Adrenal gland (tissue), 12 donors: ENCODE measurements around the gene GPC5. TPM values are rescaled to one million over a fixed set of nuclear protein-coding genes. Genes with fewer than 3 reads are reported as not detected.

Experiments
- DNase-seq, 7 donors: peaks; one replicate each; pipeline ENCODE4 v3.0.0-alpha.2; 2019 to 2020
- H3K27ac ChIP-seq, 5 donors: fragments of 200-600 bp; sonication (generic) in 4 of 5; 1 replicate in 3 of 5; 2 replicates in 2 of 5; pipeline versions ENCODE4 v1.5.1 to v1.8.0; 2016 to 2020; ENCODE audit warnings: mild to moderate bottlenecking in 1 of 5
- H3K27me3 ChIP-seq: fragments of 200-600 bp; 2 replicates; pipeline ENCODE4 v1.8.0; 2021
- H3K36me3 ChIP-seq, 2 donors: fragments of 200-600 bp; replicated peaks in 1 of 2; 1 replicate in 1 of 2; 2 replicates in 1 of 2; pipeline versions ENCODE4 v1.5.1 to v1.8.0; 2018 to 2022
- H3K4me1 ChIP-seq, 2 donors: fragments of 200-600 bp; replicated peaks in 1 of 2; 1 replicate in 1 of 2; 2 replicates in 1 of 2; pipeline versions ENCODE4 v1.5.1 to v1.8.0; 2018 to 2021
- H3K4me3 ChIP-seq, 4 donors: fragments of 200-600 bp; sonication (generic) in 3 of 4; one replicate each; pipeline ENCODE4 v1.5.1; 2016 to 2018
- H3K9me3 ChIP-seq, 3 donors: fragments of 200-600 bp; sonication (generic) in 1 of 3; replicated peaks in 1 of 3; 1 replicate in 2 of 3; 2 replicates in 1 of 3; pipeline versions ENCODE4 v1.5.1 to v1.8.0; 2016 to 2021
- CTCF ChIP-seq, 6 experiments: fragments of 450-650 bp in 4 of 6; fragments of 200-600 bp in 2 of 6; sonication (generic) in 1 of 6; IDR thresholded peaks; 1 replicate in 5 of 6; 2 replicates in 1 of 6; pipeline versions ENCODE4 v1.5.1 to v1.8.0; 2016 to 2021; ENCODE audit warnings: antibody characterized with exemption in 6 of 6, mild to moderate bottlenecking in 2 of 6, moderate library complexity in 1 of 6
- POLR2A ChIP-seq, 2 donors: fragments of 450-650 bp; IDR thresholded peaks; one replicate each; pipeline ENCODE4 v1.6.1; 2017; ENCODE audit warnings: antibody characterized with exemption in 2 of 2, mild to moderate bottlenecking in 2 of 2, moderate library complexity in 1 of 2
- WGBS, 4 donors: extraction: QIAGEN DNeasy Blood & Tissue Kit in 2 of 4; methylation state at CpG; one replicate each; pipeline versions ENCODE4 v1.1.5 to v1.1.7; 2013 to 2017; 5-methylcytosine and 5-hydroxymethylcytosine counted together
- intact Hi-C, 2 donors: fragments of 100-400 bp; cut with DNase I; formaldehyde crosslinking; loops; one replicate each; pipeline versions ENCODE4 v1.14.1 to v1.15.0; 2022 to 2023
- polyA plus RNA-seq, 3 donors: library from polyadenylated mRNA; stranded (reverse); fragments of 200-250 nt in 2 of 3; fragments of 350-450 nt in 1 of 3; fragmentation: Illumina TruSeq in 1 of 3; extraction: RNeasy Lipid Tissue Mini Kit (QIAGEN cat#74804) in 1 of 3; gene quantifications; one replicate each; pipeline ENCODE4 v1.2.3, GENCODE V29; 2013 to 2014
- total RNA-seq, 9 donors: library from RNA; depleted of rRNA in 4 of 9; stranded (reverse); fragments of >200 nt in 4 of 9; fragments of 120-200 nt in 1 of 9; fragmentation: NEBNext Ultra II Directional in 1 of 9; extraction: Animal tissue kit (Norgen Biotek cat#: 25700) in 1 of 9; gene quantifications; one replicate each; pipeline versions ENCODE4 v1.1.0 to v1.2.4, GENCODE V29; 2013 to 2023
- donor health status: healthy with polysubstance abuse.
- donor health status: Bipolar disorder and iron deficiency.
- donor health status: DM: yes; HTN: yes; CAD: no.
- donor health status: DM: no; HTN: no; CAD: no.
- donor health status: DM: no; HTN: no; CAD: no.
- donor health status: DM: yes; HTN: yes; CAD: no.

GPC5 gene
- total and polyA plus RNA-seq, 12 donors, result 0.24 to 7.7 (median 2.1) TPM; not detected in 4

GRCh38 chr13:92864584-92865284 is 1466.3 kb downstream of the GPC5 start:
- DNase-seq, result no peak
- no peak for TF ChIP-seq POLR2A (IDR thresholded peaks at IDR 0.05)
- TF ChIP-seq CTCF (IDR thresholded peaks at IDR 0.05), result no peak
- intact Hi-C loops, result no loop called here
- Histone ChIP-seq H3K27me3 (no peaks in the 10 kb centered on the region), H3K27ac (no peak overlapping the region), H3K4me1 (no peaks in the 10 kb centered on the region), H3K9me3 (no peaks in the 10 kb centered on the region), H3K36me3 (no peaks in the 10 kb centered on the region), H3K4me3 (no peak overlapping the region)
- WGBS, 4 donors, result 85 to 89% (median 89%) methylated on average over 6 of the region's 6 CpGs

- Histone ChIP-seq H3K4me3 (no peak overlapping the region), H3K36me3 (no peaks in the 10 kb centered on the region), H3K4me1 (no peaks in the 10 kb centered on the region), H3K9me3 (no peaks in the 10 kb centered on the region), H3K27me3 (no peaks in the 10 kb centered on the region), H3K27ac (no peak overlapping the region)
- TF ChIP-seq CTCF (IDR thresholded peaks at IDR 0.05), result no peak
- no peak for TF ChIP-seq POLR2A (IDR thresholded peaks at IDR 0.05)
- no peak for DNase-seq
- intact Hi-C loops, result no loop called here
- 82 to 91% (median 88%) methylated on average over 3 of the region's 3 CpGs for WGBS, 4 donors
Observed at GRCh38 chr13:92873029-92873428, 1474.6 kb downstream of the GPC5 start.

GRCh38 chr13:92886535-92887077 is 1488.2 kb downstream of the GPC5 start:
- H3K27ac ChIP-seq, result no peak overlapping the region
- TF ChIP-seq POLR2A (IDR thresholded peaks at IDR 0.05), result no peak
- TF ChIP-seq CTCF (IDR thresholded peaks at IDR 0.05), result no peak
- no peak for DNase-seq
- no peaks in the 10 kb centered on the region for H3K36me3 ChIP-seq
- no peaks in the 10 kb centered on the region for H3K4me1 ChIP-seq
- H3K4me3 ChIP-seq, result no peak overlapping the region
- 49 to 75% (median 68%) methylated on average over 1 of the region's 1 CpG for WGBS, 4 donors
- intact Hi-C loops, result no loop called here
- no peaks in the 10 kb centered on the region for H3K27me3 ChIP-seq
- H3K9me3 ChIP-seq, result no peaks in the 10 kb centered on the region

GRCh38 chr13:92894447-92894846 is 1496.0 kb downstream of the GPC5 start:
- Histone ChIP-seq H3K9me3 (no peaks in the 10 kb centered on the region), H3K4me3 (no peak overlapping the region), H3K27me3 (no peaks in the 10 kb centered on the region), H3K36me3 (no peaks in the 10 kb centered on the region), H3K4me1 (no peaks in the 10 kb centered on the region), H3K27ac (no peak overlapping the region)
- no peak for DNase-seq
- WGBS, 4 donors, result 70 to 87% (median 82%) methylated on average over 3 of the region's 3 CpGs
- intact Hi-C loops, result no loop called here
- TF ChIP-seq CTCF (IDR thresholded peaks at IDR 0.05), result no peak
- no peak for TF ChIP-seq POLR2A (IDR thresholded peaks at IDR 0.05)
